Common myeloid progenitor, CD34-positive (primary cell): ENCODE results near the gene ZMYND12.

Experiments
- CTCF ChIA-PET: fragments of 350-600 bp; sonication (Branson Sonifier 250); formaldehyde crosslinking; loops from one replicate; lab custom pipeline; 2021; ENCODE audit warnings: antibody characterized with exemption; lab: Charles Lee
- POLR2A ChIA-PET: fragments of 350-600 bp; sonication (Branson Sonifier 250); formaldehyde crosslinking; loops from one replicate; lab custom pipeline; 2021; ENCODE audit warnings: antibody characterized with exemption; lab: Charles Lee
- DNase-seq, 3 donors: peaks; one replicate each; pipeline versions ENCODE4 v3.0.0 to v3.0.0-alpha.2; 2013
- H3K27ac ChIP-seq, 2 experiments: 1 replicate in 1 of 2; 2 replicates in 1 of 2; pipeline ENCODE4 v1.7.0; 2013; ENCODE audit warnings: inconsistent platforms in 2 of 2, low read length in 2 of 2, mild to moderate bottlenecking in 2 of 2, low read depth in 1 of 2, moderate library complexity in 1 of 2; ENCODE audit not compliant: severe bottlenecking in 2 of 2, insufficient read depth in 1 of 2, poor library complexity in 1 of 2
- H3K27me3 ChIP-seq, 5 experiments: replicated peaks in 2 of 5; 1 replicate in 3 of 5; 2 replicates in 2 of 5; pipeline versions ENCODE4 v1.6.1 to v1.7.0; 2013; ENCODE audit warnings: low read length in 4 of 5, mild to moderate bottlenecking in 2 of 5, moderate library complexity in 2 of 5, inconsistent platforms in 1 of 5; ENCODE audit not compliant: insufficient read depth in 5 of 5, control insufficient read depth in 4 of 5
- H3K36me3 ChIP-seq, 4 experiments: 1 replicate in 2 of 4; 2 replicates in 2 of 4; pipeline versions ENCODE4 v1.6.1 to v1.7.0; 2013; ENCODE audit warnings: low read length in 3 of 4, control low read depth in 1 of 4, mild to moderate bottlenecking in 1 of 4; ENCODE audit not compliant: control insufficient read depth in 4 of 4, insufficient read depth in 4 of 4
- H3K4me1 ChIP-seq, 4 experiments: 1 replicate in 3 of 4; 2 replicates in 1 of 4; pipeline versions ENCODE4 v1.6.1 to v1.7.1; 2013; ENCODE audit warnings: low read length in 3 of 4, mild to moderate bottlenecking in 3 of 4, control low read depth in 1 of 4, inconsistent platforms in 1 of 4, moderate library complexity in 1 of 4; ENCODE audit not compliant: control insufficient read depth in 4 of 4, insufficient read depth in 4 of 4; ENCODE audit errors: control extremely low read depth in 1 of 4
- H3K4me3 ChIP-seq, 7 experiments: 1 replicate in 4 of 7; 2 replicates in 3 of 7; pipeline versions ENCODE4 v1.5.1 to v1.7.0; 2013; ENCODE audit warnings: mild to moderate bottlenecking in 7 of 7, low read length in 6 of 7, moderate library complexity in 6 of 7, inconsistent platforms in 2 of 7, low read depth in 2 of 7, control low read depth in 1 of 7; ENCODE audit not compliant: insufficient read depth in 4 of 7, control insufficient read depth in 1 of 7; ENCODE audit errors: extremely low read depth in 1 of 7
- H3K9me3 ChIP-seq, 5 experiments: 1 replicate in 4 of 5; 2 replicates in 1 of 5; pipeline versions ENCODE4 v1.6.1 to v1.7.1; 2013; ENCODE audit warnings: low read length in 4 of 5, mild to moderate bottlenecking in 2 of 5, inconsistent platforms in 1 of 5, low read depth in 1 of 5, moderate library complexity in 1 of 5; ENCODE audit not compliant: control insufficient read depth in 4 of 5, insufficient read depth in 2 of 5; ENCODE audit errors: control extremely low read depth in 1 of 5
- WGBS: methylation state at CpG from one replicate; pipeline ENCODE4 v1.1.5; 2013; ENCODE audit not compliant: insufficient coverage; 5-methylcytosine and 5-hydroxymethylcytosine counted together

Gene ZMYND12

GRCh38 chr1:42463921-42464320, 8.1 kb upstream of the ZMYND12 start:
- H3K4me3 ChIP-seq: peak overlapping the region in 6 of 7 experiments; percentile 64 to 96 (median 86)
- H3K9me3 ChIP-seq: no peaks in the 10 kb centered on the region
- 85% methylated on average over 1 of the region's 3 CpGs for WGBS
- H3K27ac ChIP-seq: no peak overlapping the region
- ChIA-PET CTCF (interaction anchor here (1.1 kb wide), 1 partner anchor 9 kb away, joined by 3 read pairs; no protein-coding TSS in a partner anchor), POLR2A (no interaction called here)
- H3K36me3 ChIP-seq: peaks cover 2 to 20% (median 15%) of the 10 kb centered on the region in 4 experiments
- DNase-seq: no peak
- peaks cover 7 to 18% (median 14%) of the 10 kb centered on the region in 4 experiments for H3K4me1 ChIP-seq
- H3K27me3 ChIP-seq: no peaks in the 10 kb centered on the region

GRCh38 chr1:42462828-42463763, 7.3 kb upstream of the ZMYND12 start, which contains the start of gene CCDC30:
Gene CCDC30, plus strand, starts transcription at chr1:42463286. Its CDS starts 17,266 bp downstream, at chr1:42480552.
- POLR2A ChIA-PET: no interaction called here
- Histone ChIP-seq H3K27ac (peak within 1 kb of the TSS; percentile 52 to 82), H3K36me3 (peaks cover 2 to 28% (median 17%) of the 10 kb centered on the region in 4 experiments), H3K4me1 (peaks cover 7 to 18% (median 14%) of the 10 kb centered on the region in 4 experiments), H3K27me3 (no peaks in the 10 kb centered on the region), H3K4me3 (peak within 1 kb of the TSS; percentile 64 to 96 (median 86)), H3K9me3 (no peaks in the 10 kb centered on the region)
- CTCF ChIA-PET: interaction anchor here (0.8 to 1.1 kb wide), 3 partner anchors 10 to 83 kb away, joined by 3 read pairs; no protein-coding TSS in a partner anchor
- under 1% methylated on average over 59 of the region's 59 CpGs for WGBS
- DNase-seq: peak; percentile 98 to 99 (median 99)

- Histone ChIP-seq H3K4me1 (peaks cover 12 to 30% (median 24%) of the 10 kb centered on the region in 4 experiments), H3K4me3 (no peak overlapping the region), H3K36me3 (peaks cover 2 to 31% (median 18%) of the 10 kb centered on the region in 4 experiments), H3K27ac (no peak overlapping the region), H3K27me3 (no peaks in the 10 kb centered on the region), H3K9me3 (no peaks in the 10 kb centered on the region)
- no CpG with 5 or more reads among the region's 2 CpGs for WGBS
- ChIA-PET POLR2A (interaction anchor here (0.7 kb wide), 1 partner anchor 120 kb away, joined by 4 read pairs; no protein-coding TSS in a partner anchor), CTCF (no interaction called here)
- no peak for DNase-seq
These were observed 5.4 kb upstream of the ZMYND12 start for GRCh38 chr1:42461196-42461595.

GRCh38 chr1:42456754-42457089, 900 bp upstream of the ZMYND12 start:
- Histone ChIP-seq H3K36me3 (peaks cover 2 to 31% (median 18%) of the 10 kb centered on the region in 4 experiments), H3K4me1 (peaks cover 5 to 24% (median 19%) of the 10 kb centered on the region in 4 experiments), H3K4me3 (peak overlapping the region; percentile 71 to 95 (median 92)), H3K9me3 (no peaks in the 10 kb centered on the region), H3K27ac (peak overlapping the region; percentile 85 to 94), H3K27me3 (no peaks in the 10 kb centered on the region)
- ChIA-PET POLR2A (no interaction called here), CTCF (interaction anchor here (1.0 kb wide), 1 partner anchor 24 kb away, joined by 3 read pairs; no protein-coding TSS in a partner anchor)
- WGBS: 0% methylated on average over 13 of the region's 23 CpGs
- peak; percentile 63 to 84 (median 81) for DNase-seq

GRCh38 chr1:42454403-42454802, 1.4 kb downstream of the ZMYND12 start:
- CTCF ChIA-PET: interaction anchor here (0.8 kb wide), 1 partner anchor 139 kb away, joined by 3 read pairs; no protein-coding TSS in a partner anchor
- POLR2A ChIA-PET: no interaction called here
- H3K27ac ChIP-seq: no peak overlapping the region
- H3K4me3 ChIP-seq: no peak overlapping the region
- peaks cover 5 to 24% (median 19%) of the 10 kb centered on the region in 4 experiments for H3K4me1 ChIP-seq
- no peaks in the 10 kb centered on the region for H3K27me3 ChIP-seq
- WGBS: 89% methylated on average over 5 of the region's 5 CpGs
- no peak for DNase-seq
- H3K9me3 ChIP-seq: no peaks in the 10 kb centered on the region
- H3K36me3 ChIP-seq: peaks cover 0 to 13% (median 8%) of the 10 kb centered on the region in 4 experiments

GRCh38 chr1:42453386-42453785, 2.4 kb downstream of the ZMYND12 start:
- WGBS: 96% methylated on average over 3 of the region's 4 CpGs
- H3K27ac ChIP-seq: no peak overlapping the region
- H3K9me3 ChIP-seq: no peaks in the 10 kb centered on the region
- no peaks in the 10 kb centered on the region for H3K27me3 ChIP-seq
- peaks cover 0 to 6% (median 3%) of the 10 kb centered on the region in 4 experiments for H3K36me3 ChIP-seq
- POLR2A ChIA-PET: no interaction called here
- no peak for DNase-seq
- CTCF ChIA-PET: no interaction called here
- no peak overlapping the region for H3K4me3 ChIP-seq
- H3K4me1 ChIP-seq: peaks cover 5 to 24% (median 19%) of the 10 kb centered on the region in 4 experiments
